ENCODE measurements around the gene PRKG1.

Gene PRKG1

DNA sequence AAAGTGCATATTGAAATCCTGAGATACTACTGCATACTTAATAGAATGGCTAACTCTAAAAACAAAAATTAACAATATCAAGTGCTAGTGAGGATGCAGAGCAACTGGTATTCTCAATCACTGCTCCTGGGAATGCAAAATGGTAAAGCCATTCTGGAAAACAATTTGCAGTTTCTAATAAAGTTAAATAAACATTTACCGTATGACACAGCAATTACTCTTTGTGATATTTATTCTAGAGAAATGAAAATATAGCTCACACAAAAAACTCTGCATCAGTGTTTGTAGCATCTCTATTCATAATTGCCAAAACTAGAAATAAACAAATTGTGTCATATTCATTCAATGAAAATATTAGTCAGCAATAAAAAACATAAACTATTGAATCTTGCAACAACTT lies 984.8 kb downstream of the PRKG1 start:
- Histone ChIP-seq H3K9ac (ENCODE audit: low read depth, low read length, poor library complexity, severe bottlenecking) (no peak overlapping the region), H3K36me3 (ENCODE audit: insufficient read depth, low read length) (no peaks in the 10 kb centered on the region), H3K4me1 (ENCODE audit: insufficient read depth, low read length, poor library complexity, severe bottlenecking) (no peaks in the 10 kb centered on the region), H3K4me2 (ENCODE audit: low read depth, low read length, poor library complexity, severe bottlenecking) (no peak overlapping the region), H2AFZ (ENCODE audit: low read length) (no peak overlapping the region), H3K79me2 (ENCODE audit: insufficient read depth, low read length) (no peaks in the 10 kb centered on the region), H3K9me3 (ENCODE audit: insufficient read depth, low read depth, low read length) (no peaks in the 10 kb centered on the region), H3K4me3 (ENCODE audit: low read length, poor library complexity, severe bottlenecking) (no peak overlapping the region), H3F3A (ENCODE audit: low read depth) (no peaks in the 10 kb centered on the region), H3K27me3 (ENCODE audit: insufficient read depth, low read length, poor library complexity, severe bottlenecking) (no peaks in the 10 kb centered on the region), H3K9me2 (replicated peaks; ENCODE audit: low read depth, low read length) (no peaks in the 10 kb centered on the region), H4K20me1 (ENCODE audit: insufficient read depth, low read length, poor library complexity, severe bottlenecking) (no peaks in the 10 kb centered on the region)
- TF ChIP-seq, protein P1, sequence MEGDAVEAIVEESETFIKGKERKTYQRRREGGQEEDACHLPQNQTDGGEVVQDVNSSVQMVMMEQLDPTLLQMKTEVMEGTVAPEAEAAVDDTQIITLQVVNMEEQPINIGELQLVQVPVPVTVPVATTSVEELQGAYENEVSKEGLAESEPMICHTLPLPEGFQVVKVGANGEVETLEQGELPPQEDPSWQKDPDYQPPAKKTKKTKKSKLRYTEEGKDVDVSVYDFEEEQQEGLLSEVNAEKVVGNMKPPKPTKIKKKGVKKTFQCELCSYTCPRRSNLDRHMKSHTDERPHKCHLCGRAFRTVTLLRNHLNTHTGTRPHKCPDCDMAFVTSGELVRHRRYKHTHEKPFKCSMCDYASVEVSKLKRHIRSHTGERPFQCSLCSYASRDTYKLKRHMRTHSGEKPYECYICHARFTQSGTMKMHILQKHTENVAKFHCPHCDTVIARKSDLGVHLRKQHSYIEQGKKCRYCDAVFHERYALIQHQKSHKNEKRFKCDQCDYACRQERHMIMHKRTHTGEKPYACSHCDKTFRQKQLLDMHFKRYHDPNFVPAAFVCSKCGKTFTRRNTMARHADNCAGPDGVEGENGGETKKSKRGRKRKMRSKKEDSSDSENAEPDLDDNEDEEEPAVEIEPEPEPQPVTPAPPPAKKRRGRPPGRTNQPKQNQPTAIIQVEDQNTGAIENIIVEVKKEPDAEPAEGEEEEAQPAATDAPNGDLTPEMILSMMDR (conservative IDR thresholded peaks at IDR 0.05; ENCODE audit: low read length), result no peak
- no peak for TF ChIP-seq EZH2phosphoT487 (IDR thresholded peaks at IDR 0.05; ENCODE audit: borderline replicate concordance)

DNA sequence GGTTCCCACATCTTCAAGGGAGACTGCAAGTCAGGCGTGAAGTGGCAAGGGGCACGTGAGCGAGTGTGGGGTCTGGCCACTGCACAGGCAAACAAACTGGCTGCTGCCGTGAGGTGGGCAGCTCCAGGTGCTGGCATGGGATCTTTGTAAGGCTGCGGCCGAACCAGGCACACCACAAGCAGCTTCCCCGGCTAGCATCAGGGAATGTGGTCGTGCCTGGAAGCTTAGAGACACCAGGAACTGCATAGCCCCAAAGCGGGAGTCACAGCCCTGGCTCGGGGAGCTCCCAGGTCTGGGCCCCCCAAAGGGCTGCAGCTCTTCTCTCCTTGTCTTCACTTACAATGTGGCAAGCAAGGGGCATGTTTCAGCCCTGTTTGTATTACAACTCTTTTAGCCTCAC lies 988.9 kb downstream of the PRKG1 start:
- H3K9me3 ChIP-seq (ENCODE audit: insufficient read depth, low read depth, low read length), result no peaks in the 10 kb centered on the region
- no peak overlapping the region for H3K4me3 ChIP-seq (ENCODE audit: low read length, poor library complexity, severe bottlenecking)
- H4K20me1 ChIP-seq (ENCODE audit: insufficient read depth, low read length, poor library complexity, severe bottlenecking), result no peaks in the 10 kb centered on the region
- H3K27me3 ChIP-seq (ENCODE audit: insufficient read depth, low read length, poor library complexity, severe bottlenecking), result no peaks in the 10 kb centered on the region
- TF ChIP-seq, protein P1 (conservative IDR thresholded peaks at IDR 0.05; ENCODE audit: low read length), result no peak
- no peak for TF ChIP-seq EZH2phosphoT487 (IDR thresholded peaks at IDR 0.05; ENCODE audit: borderline replicate concordance)
- no peaks in the 10 kb centered on the region for H3F3A ChIP-seq (ENCODE audit: low read depth)
- no peak overlapping the region for H3K4me2 ChIP-seq (ENCODE audit: low read depth, low read length, poor library complexity, severe bottlenecking)
- H3K36me3 ChIP-seq (ENCODE audit: insufficient read depth, low read length), result no peaks in the 10 kb centered on the region
- no peaks in the 10 kb centered on the region for H3K79me2 ChIP-seq (ENCODE audit: insufficient read depth, low read length)
- no peaks in the 10 kb centered on the region for H3K4me1 ChIP-seq (ENCODE audit: insufficient read depth, low read length, poor library complexity, severe bottlenecking)
- H2AFZ ChIP-seq (ENCODE audit: low read length), result no peak overlapping the region
- no peaks in the 10 kb centered on the region for H3K9me2 ChIP-seq (replicated peaks; ENCODE audit: low read depth, low read length)
- no peak overlapping the region for H3K9ac ChIP-seq (ENCODE audit: low read depth, low read length, poor library complexity, severe bottlenecking)

DNA sequence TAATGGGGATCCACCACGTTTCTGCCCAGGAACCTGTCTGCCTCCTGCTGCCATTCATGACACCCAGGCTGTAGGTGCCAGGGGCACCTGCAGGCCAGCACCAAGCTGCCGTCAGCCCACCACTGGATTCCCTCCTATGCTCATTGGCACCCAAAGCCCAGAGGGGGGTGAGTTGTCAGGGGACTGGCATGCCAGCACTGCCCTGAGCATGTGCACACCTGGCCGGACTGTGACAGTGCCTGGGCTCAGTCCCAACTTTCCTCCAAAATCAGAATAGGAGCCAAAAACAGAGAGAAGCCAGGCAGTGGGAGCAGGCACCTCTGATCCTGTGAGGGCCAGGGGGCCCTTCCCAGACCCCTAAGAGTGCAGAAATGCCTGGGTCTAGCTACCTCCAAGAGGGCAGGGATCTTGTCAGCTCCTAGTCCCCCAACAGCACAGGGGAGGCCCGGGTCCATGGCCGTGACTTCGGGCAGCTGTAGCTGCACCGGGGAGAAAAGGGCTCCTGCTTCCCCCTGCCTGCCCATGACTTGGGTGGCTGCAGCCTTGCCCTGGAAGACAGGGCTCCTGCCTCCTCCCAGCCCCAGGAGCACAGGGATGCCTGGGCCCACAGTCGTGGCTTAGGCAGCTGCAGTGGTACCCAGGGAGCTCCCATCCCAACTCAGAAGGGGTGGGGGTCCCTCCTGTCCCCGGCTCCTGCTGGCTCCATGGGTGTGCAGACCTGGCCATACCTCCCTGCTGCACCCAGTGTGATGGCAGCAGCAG lies 990.0 kb downstream of the PRKG1 start:
- no peak overlapping the region for H3K9ac ChIP-seq (ENCODE audit: low read depth, low read length, poor library complexity, severe bottlenecking)
- no peak overlapping the region for H3K4me2 ChIP-seq (ENCODE audit: low read depth, low read length, poor library complexity, severe bottlenecking)
- H3K79me2 ChIP-seq (ENCODE audit: insufficient read depth, low read length), result no peaks in the 10 kb centered on the region
- H3K9me3 ChIP-seq (ENCODE audit: insufficient read depth, low read depth, low read length), result no peaks in the 10 kb centered on the region
- H3F3A ChIP-seq (ENCODE audit: low read depth), result no peaks in the 10 kb centered on the region
- H3K36me3 ChIP-seq (ENCODE audit: insufficient read depth, low read length), result no peaks in the 10 kb centered on the region
- H3K4me3 ChIP-seq (ENCODE audit: low read length, poor library complexity, severe bottlenecking), result no peak overlapping the region
- H2AFZ ChIP-seq (ENCODE audit: low read length), result no peak overlapping the region
- TF ChIP-seq EZH2phosphoT487 (IDR thresholded peaks at IDR 0.05; ENCODE audit: borderline replicate concordance), result no peak
- TF ChIP-seq, protein P1 (conservative IDR thresholded peaks at IDR 0.05; ENCODE audit: low read length), result no peak
- H3K9me2 ChIP-seq (replicated peaks; ENCODE audit: low read depth, low read length), result no peaks in the 10 kb centered on the region
- H4K20me1 ChIP-seq (ENCODE audit: insufficient read depth, low read length, poor library complexity, severe bottlenecking), result no peaks in the 10 kb centered on the region
- no peaks in the 10 kb centered on the region for H3K4me1 ChIP-seq (ENCODE audit: insufficient read depth, low read length, poor library complexity, severe bottlenecking)
- no peaks in the 10 kb centered on the region for H3K27me3 ChIP-seq (ENCODE audit: insufficient read depth, low read length, poor library complexity, severe bottlenecking)

All from Loucy (cell line).